Colonic mucosa (tissue), 4 donors: Measurements from ENCODE around the gene SUCLG2. TPM values are rescaled to one million over a fixed set of nuclear protein-coding genes. Genes with fewer than 3 reads are reported as not detected.

ENCODE experiments used
- DNase-seq: peaks from one replicate; pipeline ENCODE4 v3.0.0-alpha.2; 2020
- H3K27ac ChIP-seq: fragments of 200-600 bp; one replicate; pipeline ENCODE4 v1.8.0; 2021
- H3K27me3 ChIP-seq: fragments of 200-600 bp; one replicate; pipeline ENCODE4 v1.8.0; 2021
- H3K36me3 ChIP-seq: fragments of 200-600 bp; one replicate; pipeline ENCODE4 v1.8.0; 2021
- H3K4me1 ChIP-seq: fragments of 200-600 bp; one replicate; pipeline ENCODE4 v1.8.0; 2021; ENCODE audit warnings: mild to moderate bottlenecking
- H3K4me3 ChIP-seq: fragments of 200-600 bp; one replicate; pipeline ENCODE4 v1.8.0; 2021
- H3K9ac ChIP-seq, 2 donors: one replicate each; pipeline ENCODE4 v1.7.0; 2013; ENCODE audit warnings: control low read depth in 2 of 2, low read depth in 2 of 2, low read length in 2 of 2
- H3K9me3 ChIP-seq: fragments of 200-600 bp; one replicate; pipeline ENCODE4 v1.8.0; 2021
- CTCF ChIP-seq: fragments of 200-600 bp; IDR thresholded peaks from one replicate; pipeline ENCODE4 v1.8.0; 2022; ENCODE audit warnings: antibody characterized with exemption, mild to moderate bottlenecking
- intact Hi-C: fragments of 100-400 bp; cut with DNase I; formaldehyde crosslinking; loops from one replicate; pipeline ENCODE4 v1.14.1; 2022
- total RNA-seq, 2 donors: library from RNA; stranded (reverse); fragmentation: NEBNext Ultra II Directional in 1 of 2; extraction: Animal tissue kit (Norgen Biotek cat#: 25700) in 1 of 2; gene quantifications; one replicate each; pipeline ENCODE4 v1.2.1, GENCODE V29; 2021
- donor health status: healthy.
- donor health status: DM: no; HTN: no; CAD: no.
- donor health status: DM: no; HTN: no; CAD: no.

Gene SUCLG2
- total RNA-seq, 2 donors from 2014 or later: 114 to 219 TPM

GRCh38 chr3:67450153-67450552, 204.3 kb downstream of the SUCLG2 start:
- intact Hi-C loops: no loop called here
- Histone ChIP-seq H3K27me3 (no peaks in the 10 kb centered on the region), H3K9ac (no peak overlapping the region), H3K4me1 (no peaks in the 10 kb centered on the region), H3K36me3 (no peaks in the 10 kb centered on the region), H3K9me3 (no peaks in the 10 kb centered on the region), H3K27ac (no peak overlapping the region), H3K4me3 (no peak overlapping the region)
- no peak for TF ChIP-seq CTCF
- DNase-seq: no peak

DNA sequence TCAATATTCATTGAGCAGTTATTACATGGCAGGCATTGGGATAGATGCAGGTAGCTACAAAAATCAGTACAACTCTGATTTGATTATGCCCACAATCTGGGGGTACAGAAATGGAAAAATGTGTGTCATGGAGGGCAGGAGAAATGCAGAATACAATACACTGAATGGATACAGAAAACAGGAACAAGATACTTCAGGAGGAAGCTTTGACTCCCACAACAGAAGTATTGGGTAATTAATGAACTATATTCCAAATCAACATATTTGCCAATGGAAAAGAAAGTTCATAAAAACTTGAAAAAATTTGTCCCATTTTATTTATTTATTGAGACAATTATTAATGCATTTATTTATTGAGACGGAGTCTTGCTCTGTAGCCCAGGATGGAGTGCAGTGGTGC, 207.0 kb downstream of the SUCLG2 start:
- Histone ChIP-seq H3K27ac (no peak overlapping the region), H3K9ac (no peak overlapping the region), H3K4me1 (no peaks in the 10 kb centered on the region), H3K4me3 (no peak overlapping the region), H3K9me3 (no peaks in the 10 kb centered on the region), H3K27me3 (no peaks in the 10 kb centered on the region), H3K36me3 (no peaks in the 10 kb centered on the region)
- intact Hi-C loops: no loop called here
- TF ChIP-seq CTCF: no peak
- no peak for DNase-seq

DNA sequence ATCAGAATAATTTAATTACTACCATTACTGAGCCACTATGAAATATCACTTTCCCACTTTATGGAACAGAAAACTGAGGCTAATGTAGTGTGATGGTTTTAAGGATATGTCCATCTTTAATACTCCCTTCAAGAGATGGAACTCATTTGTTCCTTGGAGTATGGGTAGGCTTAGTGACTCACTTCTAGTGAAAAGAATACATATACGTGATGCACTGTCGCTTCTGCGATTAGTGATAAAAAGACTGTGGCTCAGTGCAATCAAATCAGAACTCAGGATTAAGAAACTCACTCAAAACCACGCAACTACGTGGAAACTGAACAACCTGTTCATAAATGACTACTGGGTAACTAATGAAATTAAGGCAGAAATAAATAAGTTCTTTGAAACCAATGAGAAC, 216.6 kb downstream of the SUCLG2 start:
- Histone ChIP-seq H3K9ac (no peak overlapping the region), H3K4me3 (no peak overlapping the region), H3K27me3 (no peaks in the 10 kb centered on the region), H3K27ac (no peak overlapping the region), H3K9me3 (no peaks in the 10 kb centered on the region), H3K36me3 (no peaks in the 10 kb centered on the region), H3K4me1 (no peaks in the 10 kb centered on the region)
- intact Hi-C loops: no loop called here
- DNase-seq: no peak
- TF ChIP-seq CTCF: no peak

DNA sequence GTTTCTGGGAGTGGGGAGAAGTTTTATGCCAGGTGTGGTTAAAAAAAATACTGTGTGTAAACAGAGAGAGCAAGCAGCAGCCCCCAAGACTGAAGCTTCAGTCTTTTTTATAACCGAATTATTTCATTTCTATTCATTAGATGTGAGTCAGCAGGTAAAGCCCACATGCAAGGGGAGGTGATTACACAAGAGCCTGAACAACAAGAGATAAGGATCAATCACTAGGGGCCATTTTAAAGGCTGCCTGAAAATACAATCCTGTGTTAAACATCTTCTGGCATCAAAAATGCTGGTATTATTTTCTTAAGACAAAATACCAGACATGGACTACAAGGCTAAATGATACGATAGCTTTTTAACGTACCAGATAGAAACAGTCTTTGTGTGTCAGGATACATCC, 217.3 kb downstream of the SUCLG2 start:
- intact Hi-C loops: no loop called here
- H3K27me3 ChIP-seq: no peaks in the 10 kb centered on the region

DNA sequence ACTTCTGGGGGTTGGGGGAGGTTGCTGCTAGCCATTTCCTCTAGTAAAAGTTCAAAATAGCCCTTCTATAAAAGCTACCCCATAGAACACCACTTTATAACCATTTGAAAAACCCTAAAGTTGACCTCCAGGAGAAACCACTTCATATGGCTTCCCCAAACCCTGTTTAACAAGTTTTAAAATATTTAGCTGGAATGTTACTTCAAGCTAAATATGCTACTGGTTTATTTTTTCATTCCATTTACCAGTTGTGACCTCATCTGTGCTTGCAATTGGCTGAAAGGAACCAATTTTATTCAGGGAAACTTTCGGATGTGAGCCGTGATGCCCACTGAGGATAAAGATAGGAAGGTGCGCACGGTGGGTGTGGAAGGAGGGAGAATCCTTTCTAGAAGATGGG, 221.3 kb downstream of the SUCLG2 start:
- H3K4me1 ChIP-seq: no peaks in the 10 kb centered on the region
- no peak for DNase-seq
- H3K9ac ChIP-seq: no peak overlapping the region
- H3K9me3 ChIP-seq: no peaks in the 10 kb centered on the region
- no peak overlapping the region for H3K4me3 ChIP-seq
- no peak for TF ChIP-seq CTCF
- intact Hi-C loops: no loop called here
- no peaks in the 10 kb centered on the region for H3K27me3 ChIP-seq
- no peaks in the 10 kb centered on the region for H3K36me3 ChIP-seq
- H3K27ac ChIP-seq: no peak overlapping the region

More for the DNA sequence above, 217.3 kb downstream of the SUCLG2 start:
- Histone ChIP-seq H3K4me3 (no peak overlapping the region), H3K9me3 (no peaks in the 10 kb centered on the region), H3K4me1 (no peaks in the 10 kb centered on the region), H3K36me3 (no peaks in the 10 kb centered on the region), H3K27ac (no peak overlapping the region), H3K9ac (no peak overlapping the region)
- no peak for TF ChIP-seq CTCF
- no peak for DNase-seq

DNA sequence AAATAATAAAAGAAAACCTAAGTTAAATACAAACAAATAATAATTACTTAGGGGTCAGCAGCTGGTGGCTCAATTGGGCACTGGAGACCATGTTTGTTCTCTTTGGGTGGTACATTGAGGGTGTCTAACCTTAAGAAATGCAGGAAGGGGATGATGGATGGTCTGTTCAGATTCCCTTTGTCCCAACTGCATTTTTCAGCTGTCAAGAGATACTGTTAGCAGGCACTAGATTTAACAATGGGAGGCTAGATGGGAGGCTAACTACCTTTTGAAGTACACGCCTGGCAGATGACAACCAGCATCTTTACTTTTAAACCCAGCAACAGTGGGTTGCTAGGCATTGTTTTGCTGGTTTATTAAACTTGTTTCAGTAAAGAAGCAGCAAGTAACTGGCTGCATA, 222.5 kb downstream of the SUCLG2 start:
- intact Hi-C loops: no loop called here
- Histone ChIP-seq H3K4me3 (no peak overlapping the region), H3K27ac (no peak overlapping the region), H3K27me3 (no peaks in the 10 kb centered on the region), H3K9me3 (no peaks in the 10 kb centered on the region), H3K36me3 (no peaks in the 10 kb centered on the region), H3K4me1 (no peaks in the 10 kb centered on the region), H3K9ac (no peak overlapping the region)
- DNase-seq: no peak
- TF ChIP-seq CTCF: no peak
